Thyroid gland (tissue), 4 donors: ENCODE data around the gene PCID2. TPM values are rescaled to one million over a fixed set of nuclear protein-coding genes. Genes with fewer than 3 reads are reported as not detected.

Experiments used
- DNase-seq, 2 donors: peaks; one replicate each; pipeline ENCODE4 v3.0.0-alpha.2; 2019
- H3K27ac ChIP-seq, 3 donors: fragments of 200-600 bp; sonication (generic); 1 replicate in 2 of 3; 2 replicates in 1 of 3; pipeline ENCODE4 v1.5.1; 2016 to 2019; ENCODE audit warnings: mild to moderate bottlenecking in 1 of 3, moderate library complexity in 1 of 3
- H3K27me3 ChIP-seq: fragments of 200-600 bp; sonication (generic); one replicate; pipeline ENCODE4 v1.5.1; 2019
- H3K36me3 ChIP-seq, 2 donors: fragments of 200-600 bp; sonication (generic); one replicate each; pipeline ENCODE4 v1.5.1; 2016 to 2019
- H3K4me1 ChIP-seq, 2 donors: fragments of 200-600 bp; sonication (generic); one replicate each; pipeline ENCODE4 v1.5.1; 2017 to 2019
- H3K4me3 ChIP-seq, 3 donors: fragments of 200-600 bp; sonication (generic); replicated peaks in 1 of 3; 1 replicate in 2 of 3; 2 replicates in 1 of 3; pipeline ENCODE4 v1.5.1; 2016; ENCODE audit warnings: mild to moderate bottlenecking in 1 of 3
- H3K9me3 ChIP-seq: fragments of 200-600 bp; sonication (generic); one replicate; pipeline ENCODE4 v1.5.1; 2017
- CTCF ChIP-seq, 6 experiments: fragments of 200-600 bp in 3 of 6; fragments of 450-650 bp in 3 of 6; sonication (generic) in 3 of 6; IDR thresholded peaks; one replicate each; pipeline ENCODE4 v1.5.1; 2016 to 2019; ENCODE audit warnings: antibody characterized with exemption in 6 of 6, mild to moderate bottlenecking in 2 of 6, inconsistent platforms in 1 of 6, moderate library complexity in 1 of 6
- POLR2A ChIP-seq, 2 donors: fragments of 450-650 bp; IDR thresholded peaks; one replicate each; pipeline ENCODE4 v1.6.1; 2017; ENCODE audit warnings: antibody characterized with exemption in 2 of 2, mild to moderate bottlenecking in 2 of 2, moderate library complexity in 1 of 2
- WGBS, 2 donors: methylation state at CpG; one replicate each; pipeline ENCODE4 v1.1.5; 2017; 5-methylcytosine and 5-hydroxymethylcytosine counted together
- intact Hi-C: fragments of 100-400 bp; cut with DNase I; formaldehyde crosslinking; loops from one replicate; pipeline ENCODE4 v1.15.1; 2023
- total RNA-seq, 4 donors: library from RNA; depleted of rRNA; stranded (reverse); fragments of >200 nt; gene quantifications; one replicate each; pipeline ENCODE4 v1.2.3, GENCODE V29; 2016

Gene PCID2
- total RNA-seq, 4 donors from 2014 or later = 50.5 to 75.6 (median 56.5) TPM

GRCh38 chr13:113239986-113240385 is 31.5 kb upstream of the PCID2 start:
- H3K4me1 ChIP-seq = no peaks in the 10 kb centered on the region
- TF ChIP-seq CTCF (IDR thresholded peaks at IDR 0.05) = no peak
- TF ChIP-seq POLR2A (IDR thresholded peaks at IDR 0.05) = no peak
- H3K4me3 ChIP-seq = no peak overlapping the region
- DNase-seq = no peak
- intact Hi-C loops = no loop called here
- H3K27ac ChIP-seq = no peak overlapping the region
- no peaks in the 10 kb centered on the region for H3K9me3 ChIP-seq
- WGBS, 2 donors = 97 to 98% methylated on average over 6 of the region's 6 CpGs
- peaks cover 21 to 44% of the 10 kb centered on the region in 2 donors for H3K36me3 ChIP-seq
- H3K27me3 ChIP-seq = no peaks in the 10 kb centered on the region

- WGBS, 2 donors = 93 to 94% methylated on average over 15 of the region's 15 CpGs
These were observed 30.9 kb upstream of the PCID2 start for GRCh38 chr13:113239357-113239756.

GRCh38 chr13:113238536-113238935 is 30.1 kb upstream of the PCID2 start:
- no peak for TF ChIP-seq CTCF (IDR thresholded peaks at IDR 0.05)
- no peak for TF ChIP-seq POLR2A (IDR thresholded peaks at IDR 0.05)
- Histone ChIP-seq H3K4me1 (no peaks in the 10 kb centered on the region), H3K9me3 (no peaks in the 10 kb centered on the region), H3K4me3 (no peak overlapping the region), H3K27ac (no peak overlapping the region), H3K27me3 (no peaks in the 10 kb centered on the region), H3K36me3 (peaks cover 12 to 34% of the 10 kb centered on the region in 2 donors)
- 85 to 90% methylated on average over 4 of the region's 4 CpGs for WGBS, 2 donors
- DNase-seq = no peak
- intact Hi-C loops = no loop called here

More at GRCh38 chr13:113239357-113239756, 30.9 kb upstream of the PCID2 start:
- Histone ChIP-seq H3K27ac (no peak overlapping the region), H3K27me3 (no peaks in the 10 kb centered on the region), H3K36me3 (peaks cover 19 to 41% of the 10 kb centered on the region in 2 donors), H3K9me3 (no peaks in the 10 kb centered on the region), H3K4me1 (no peaks in the 10 kb centered on the region), H3K4me3 (no peak overlapping the region)
- no peak for DNase-seq
- TF ChIP-seq CTCF (IDR thresholded peaks at IDR 0.05) (no peak), POLR2A (IDR thresholded peaks at IDR 0.05) (no peak)
- intact Hi-C loops = no loop called here

- Histone ChIP-seq H3K27ac (no peak overlapping the region), H3K27me3 (no peaks in the 10 kb centered on the region), H3K4me1 (no peaks in the 10 kb centered on the region), H3K9me3 (no peaks in the 10 kb centered on the region), H3K4me3 (no peak overlapping the region), H3K36me3 (peaks cover 4 to 32% of the 10 kb centered on the region in 2 donors)
- DNase-seq = no peak
- no peak for TF ChIP-seq CTCF (IDR thresholded peaks at IDR 0.05)
- TF ChIP-seq POLR2A (IDR thresholded peaks at IDR 0.05) = no peak
- intact Hi-C loops = no loop called here
- 97 to 98% methylated on average over 11 of the region's 11 CpGs for WGBS, 2 donors
These were observed 24.6 kb upstream of the PCID2 start for GRCh38 chr13:113233101-113233500.

GRCh38 chr13:113232208-113233003 is 23.9 kb upstream of the PCID2 start:
- no peaks in the 10 kb centered on the region for H3K27me3 ChIP-seq
- no peak overlapping the region for H3K4me3 ChIP-seq
- no peaks in the 10 kb centered on the region for H3K9me3 ChIP-seq
- intact Hi-C loops = no loop called here
- WGBS, 2 donors = 84 to 85% methylated on average over 18 of the region's 18 CpGs
- TF ChIP-seq POLR2A (IDR thresholded peaks at IDR 0.05) (no peak), CTCF (IDR thresholded peaks at IDR 0.05) (no peak)
- H3K36me3 ChIP-seq = peaks cover 11 to 35% of the 10 kb centered on the region in 2 donors
- H3K4me1 ChIP-seq = no peaks in the 10 kb centered on the region
- DNase-seq = no peak
- no peak overlapping the region for H3K27ac ChIP-seq
